ENCODE results near the gene DNAH8.
"Not testable (repeated sequence)": the region's sequence is repeated elsewhere in the genome, so short reads cannot be mapped to it uniquely, and the experiment has no call there.

Gene DNAH8

DNA sequence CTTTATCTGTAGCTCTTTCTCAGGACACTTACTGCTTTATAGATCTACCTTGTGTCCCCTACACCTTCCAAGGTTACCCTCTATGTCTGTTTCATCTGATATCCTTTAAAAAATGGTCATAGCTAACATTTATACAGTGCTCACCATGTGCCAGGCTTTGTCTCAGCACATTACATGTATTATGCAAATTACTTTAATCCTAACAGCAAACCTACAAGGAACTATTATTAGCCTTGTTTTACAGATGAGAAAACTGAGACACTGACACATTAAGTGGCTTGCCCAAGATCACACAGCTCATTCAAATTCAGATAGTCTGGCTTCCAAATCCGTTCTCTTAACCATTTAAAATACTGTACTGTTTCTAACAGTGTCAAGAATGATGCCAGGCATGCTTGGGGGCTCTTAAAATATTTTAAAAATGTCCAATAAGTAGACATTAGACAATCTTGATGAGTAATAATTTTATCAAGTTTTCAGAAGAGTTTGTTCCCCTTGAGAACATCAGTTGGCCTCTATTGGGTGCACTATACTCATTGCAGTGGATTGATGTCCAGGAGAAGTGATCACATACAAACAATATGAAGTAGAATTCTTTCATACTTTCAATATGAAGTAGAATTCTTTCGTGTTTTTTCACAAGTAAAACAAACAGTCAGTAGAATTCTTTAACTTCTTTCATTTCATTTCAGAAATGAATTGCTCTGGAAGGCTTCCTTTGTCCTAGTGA lies 69.6 kb downstream of the DNAH8 start:
- Histone ChIP-seq H3K4me1 (ENCODE audit: control insufficient read depth in 1 of 2, insufficient read depth in 2 of 2, low read length in 2 of 2) (no peaks in the 10 kb centered on the region), H3K4me3 (ENCODE audit: low read depth in 1 of 2, low read length in 2 of 2) (no peak overlapping the region), H3K36me3 (ENCODE audit: control insufficient read depth in 1 of 2, insufficient read depth in 2 of 2, low read length in 2 of 2) (no peaks in the 10 kb centered on the region)

GRCh38 chr6:38786486-38786885 lies 71.4 kb downstream of the DNAH8 start:
- Histone ChIP-seq H3K27ac (ENCODE audit: low read length) (no peak overlapping the region), H3K4me3 (ENCODE audit: low read depth in 1 of 2, low read length in 2 of 2) (no peak overlapping the region), H3K36me3 (ENCODE audit: control insufficient read depth in 1 of 2, insufficient read depth in 2 of 2, low read length in 2 of 2) (no peaks in the 10 kb centered on the region), H3K4me1 (ENCODE audit: control insufficient read depth in 1 of 2, insufficient read depth in 2 of 2, low read length in 2 of 2) (no peaks in the 10 kb centered on the region), H3K27me3 (ENCODE audit: low read depth, low read length) (no peaks in the 10 kb centered on the region), H3K9me3 (ENCODE audit: control insufficient read depth in 1 of 2, low read length in 2 of 2) (no peaks in the 10 kb centered on the region)

More for the DNA sequence above, 69.6 kb downstream of the DNAH8 start:
- Histone ChIP-seq H3K9me3 (ENCODE audit: control insufficient read depth in 1 of 2, low read length in 2 of 2) (no peaks in the 10 kb centered on the region), H3K27me3 (ENCODE audit: low read depth, low read length) (no peaks in the 10 kb centered on the region), H3K27ac (ENCODE audit: low read length) (no peak overlapping the region)

- no peak overlapping the region for H3K4me3 ChIP-seq (ENCODE audit: low read depth in 1 of 2, low read length in 2 of 2)
- no peaks in the 10 kb centered on the region for H3K27me3 ChIP-seq (ENCODE audit: low read depth, low read length)
- no peaks in the 10 kb centered on the region for H3K36me3 ChIP-seq (ENCODE audit: control insufficient read depth in 1 of 2, insufficient read depth in 2 of 2, low read length in 2 of 2)
- H3K9me3 ChIP-seq (ENCODE audit: control insufficient read depth in 1 of 2, low read length in 2 of 2): no peaks in the 10 kb centered on the region
- no peaks in the 10 kb centered on the region for H3K4me1 ChIP-seq (ENCODE audit: control insufficient read depth in 1 of 2, insufficient read depth in 2 of 2, low read length in 2 of 2)
- H3K27ac ChIP-seq (ENCODE audit: low read length): no peak overlapping the region
Observed at GRCh38 chr6:38789256-38789655, 74.1 kb downstream of the DNAH8 start.

GRCh38 chr6:38792356-38792755 lies 77.2 kb downstream of the DNAH8 start:
- Histone ChIP-seq H3K36me3 (ENCODE audit: control insufficient read depth in 1 of 2, insufficient read depth in 2 of 2, low read length in 2 of 2) (no peaks in the 10 kb centered on the region), H3K27ac (ENCODE audit: low read length) (no peak overlapping the region), H3K4me3 (ENCODE audit: low read depth in 1 of 2, low read length in 2 of 2) (no peak overlapping the region), H3K9me3 (ENCODE audit: control insufficient read depth in 1 of 2, low read length in 2 of 2) (no peaks in the 10 kb centered on the region), H3K4me1 (ENCODE audit: control insufficient read depth in 1 of 2, insufficient read depth in 2 of 2, low read length in 2 of 2) (no peaks in the 10 kb centered on the region), H3K27me3 (ENCODE audit: low read depth, low read length) (no peaks in the 10 kb centered on the region)

GRCh38 chr6:38794682-38795081 lies 79.6 kb downstream of the DNAH8 start:
- Histone ChIP-seq H3K27ac (ENCODE audit: low read length) (no peak overlapping the region), H3K4me3 (ENCODE audit: low read depth in 1 of 2, low read length in 2 of 2) (no peak overlapping the region), H3K27me3 (ENCODE audit: low read depth, low read length) (no peaks in the 10 kb centered on the region), H3K9me3 (ENCODE audit: control insufficient read depth in 1 of 2, low read length in 2 of 2) (no peaks in the 10 kb centered on the region), H3K4me1 (ENCODE audit: control insufficient read depth in 1 of 2, insufficient read depth in 2 of 2, low read length in 2 of 2) (no peaks in the 10 kb centered on the region), H3K36me3 (ENCODE audit: control insufficient read depth in 1 of 2, insufficient read depth in 2 of 2, low read length in 2 of 2) (no peaks in the 10 kb centered on the region)

DNA sequence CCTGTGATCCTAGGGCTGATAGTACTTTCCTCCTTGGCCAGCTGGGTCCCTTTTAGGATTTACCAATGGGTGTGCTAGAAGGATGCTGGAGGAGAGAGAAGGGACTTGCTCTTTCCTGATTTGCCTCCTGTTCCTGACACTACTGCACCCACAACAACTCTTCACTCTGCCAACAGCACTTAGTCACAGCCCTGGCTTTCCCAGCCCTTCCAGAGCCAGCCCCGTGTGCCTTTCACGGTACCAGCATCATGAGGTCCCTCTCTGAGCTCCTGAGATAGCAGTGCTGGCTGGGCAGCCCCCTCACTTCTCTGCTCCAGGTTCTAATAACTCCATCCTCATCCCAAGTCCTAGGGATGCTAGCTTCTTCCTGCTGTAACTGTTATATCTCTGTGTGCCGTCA lies 80.9 kb downstream of the DNAH8 start:
- Histone ChIP-seq H3K27ac (ENCODE audit: low read length) (no peak overlapping the region), H3K9me3 (ENCODE audit: control insufficient read depth in 1 of 2, low read length in 2 of 2) (no peaks in the 10 kb centered on the region), H3K27me3 (ENCODE audit: low read depth, low read length) (no peaks in the 10 kb centered on the region), H3K4me3 (ENCODE audit: low read depth in 1 of 2, low read length in 2 of 2) (no peak overlapping the region), H3K4me1 (ENCODE audit: control insufficient read depth in 1 of 2, insufficient read depth in 2 of 2, low read length in 2 of 2) (no peaks in the 10 kb centered on the region), H3K36me3 (ENCODE audit: control insufficient read depth in 1 of 2, insufficient read depth in 2 of 2, low read length in 2 of 2) (no peaks in the 10 kb centered on the region)

DNA sequence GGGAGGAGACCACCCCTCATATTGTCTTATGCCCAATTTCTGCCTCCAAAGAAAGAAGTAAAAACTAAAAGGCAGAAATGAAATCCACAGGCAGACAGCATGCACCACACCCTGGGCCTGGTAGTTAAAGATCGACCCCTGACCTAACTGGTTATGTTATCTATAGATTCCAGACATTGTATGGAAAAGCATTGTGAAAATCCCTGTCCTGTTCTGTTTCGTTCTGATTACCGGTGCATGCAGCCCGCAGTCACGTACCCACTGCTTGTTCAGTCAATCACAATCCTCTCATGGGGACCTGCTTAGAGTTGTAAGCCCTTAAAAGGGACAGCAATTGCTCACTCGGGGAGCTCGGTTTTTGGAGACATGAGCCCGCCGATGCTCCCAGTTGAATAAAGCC lies 81.3 kb downstream of the DNAH8 start:
- H3K4me1 ChIP-seq (ENCODE audit: control insufficient read depth in 1 of 2, insufficient read depth in 2 of 2, low read length in 2 of 2); H3K27me3 ChIP-seq (ENCODE audit: low read depth, low read length); H3K9me3 ChIP-seq (ENCODE audit: control insufficient read depth in 1 of 2, low read length in 2 of 2); H3K36me3 ChIP-seq (ENCODE audit: control insufficient read depth in 1 of 2, insufficient read depth in 2 of 2, low read length in 2 of 2); H3K4me3 ChIP-seq (ENCODE audit: low read depth in 1 of 2, low read length in 2 of 2); H3K27ac ChIP-seq (ENCODE audit: low read length): not testable (repeated sequence)

GRCh38 chr6:38796850-38797249 lies 81.7 kb downstream of the DNAH8 start:
- Histone ChIP-seq H3K27ac (ENCODE audit: low read length) (no peak overlapping the region), H3K36me3 (ENCODE audit: control insufficient read depth in 1 of 2, insufficient read depth in 2 of 2, low read length in 2 of 2) (no peaks in the 10 kb centered on the region)

GRCh38 chr6:38797391-38797790 lies 82.3 kb downstream of the DNAH8 start:
- H3K4me1 ChIP-seq (ENCODE audit: control insufficient read depth in 1 of 2, insufficient read depth in 2 of 2, low read length in 2 of 2): no peaks in the 10 kb centered on the region
- no peaks in the 10 kb centered on the region for H3K36me3 ChIP-seq (ENCODE audit: control insufficient read depth in 1 of 2, insufficient read depth in 2 of 2, low read length in 2 of 2)
- H3K27me3 ChIP-seq (ENCODE audit: low read depth, low read length): no peaks in the 10 kb centered on the region
- H3K27ac ChIP-seq (ENCODE audit: low read length): no peak overlapping the region
- no peak overlapping the region for H3K4me3 ChIP-seq (ENCODE audit: low read depth in 1 of 2, low read length in 2 of 2)
- H3K9me3 ChIP-seq (ENCODE audit: control insufficient read depth in 1 of 2, low read length in 2 of 2): no peaks in the 10 kb centered on the region

More at GRCh38 chr6:38796850-38797249, 81.7 kb downstream of the DNAH8 start:
- Histone ChIP-seq H3K9me3 (ENCODE audit: control insufficient read depth in 1 of 2, low read length in 2 of 2) (no peaks in the 10 kb centered on the region), H3K4me1 (ENCODE audit: control insufficient read depth in 1 of 2, insufficient read depth in 2 of 2, low read length in 2 of 2) (no peaks in the 10 kb centered on the region), H3K4me3 (ENCODE audit: low read depth in 1 of 2, low read length in 2 of 2) (no peak overlapping the region), H3K27me3 (ENCODE audit: low read depth, low read length) (no peaks in the 10 kb centered on the region)

DNA sequence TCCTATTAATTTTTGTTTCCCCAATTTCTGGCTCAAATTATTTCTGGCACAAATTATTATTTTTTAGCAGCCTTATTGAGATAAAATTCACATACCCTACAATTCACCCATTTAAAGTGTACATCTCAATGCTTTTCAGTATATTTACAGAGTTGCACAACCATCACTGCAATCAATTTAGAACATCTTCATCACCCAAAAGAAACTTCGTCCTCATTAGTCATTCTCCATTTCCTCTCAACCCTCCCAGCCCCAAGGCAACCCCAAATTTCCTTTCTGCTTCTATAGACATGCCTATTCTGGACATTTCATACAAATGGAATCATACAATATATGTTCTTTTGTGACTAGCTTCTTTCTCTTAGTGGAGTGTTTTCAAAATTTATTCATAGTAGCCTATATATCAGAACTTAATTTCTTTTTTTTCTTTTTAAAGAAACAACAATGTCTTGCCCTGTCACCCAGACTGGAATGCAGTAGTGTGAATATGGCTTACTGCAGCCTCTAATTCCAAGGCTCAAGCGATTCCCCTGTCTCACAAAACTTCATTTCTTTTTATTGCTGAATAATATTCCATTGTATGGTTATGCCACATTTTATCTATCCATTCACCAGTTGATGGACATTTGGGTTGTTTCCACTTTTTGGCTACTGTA lies 84.5 kb downstream of the DNAH8 start:
- Histone ChIP-seq H3K27me3 (ENCODE audit: low read depth, low read length) (no peaks in the 10 kb centered on the region), H3K36me3 (ENCODE audit: control insufficient read depth in 1 of 2, insufficient read depth in 2 of 2, low read length in 2 of 2) (no peaks in the 10 kb centered on the region), H3K4me1 (ENCODE audit: control insufficient read depth in 1 of 2, insufficient read depth in 2 of 2, low read length in 2 of 2) (no peaks in the 10 kb centered on the region), H3K9me3 (ENCODE audit: control insufficient read depth in 1 of 2, low read length in 2 of 2) (no peaks in the 10 kb centered on the region), H3K4me3 (ENCODE audit: low read depth in 1 of 2, low read length in 2 of 2) (no peak overlapping the region), H3K27ac (ENCODE audit: low read length) (no peak overlapping the region)

DNA sequence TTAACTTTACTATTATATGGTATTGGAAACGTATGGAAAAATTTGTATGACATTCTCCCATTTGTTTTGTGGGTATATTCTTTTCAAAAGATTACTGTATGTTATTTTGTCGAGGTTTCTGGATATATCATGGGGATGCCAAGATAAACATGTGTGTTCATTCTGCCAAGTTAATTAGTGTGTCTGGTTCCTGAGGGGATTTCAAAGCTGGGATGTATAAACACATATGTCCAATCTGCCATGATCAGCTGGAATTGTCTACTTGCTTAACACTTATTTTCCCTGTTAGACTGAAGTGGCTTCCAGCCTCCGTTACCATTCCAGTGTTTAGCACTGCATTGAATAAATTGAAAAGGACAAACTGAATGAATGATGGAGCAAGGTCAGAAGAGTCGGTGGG lies 86.2 kb downstream of the DNAH8 start:
- H3K9me3 ChIP-seq (ENCODE audit: control insufficient read depth in 1 of 2, low read length in 2 of 2): no peaks in the 10 kb centered on the region
- no peaks in the 10 kb centered on the region for H3K4me1 ChIP-seq (ENCODE audit: control insufficient read depth in 1 of 2, insufficient read depth in 2 of 2, low read length in 2 of 2)
- no peaks in the 10 kb centered on the region for H3K27me3 ChIP-seq (ENCODE audit: low read depth, low read length)
- no peaks in the 10 kb centered on the region for H3K36me3 ChIP-seq (ENCODE audit: control insufficient read depth in 1 of 2, insufficient read depth in 2 of 2, low read length in 2 of 2)
- H3K27ac ChIP-seq (ENCODE audit: low read length): no peak overlapping the region
- H3K4me3 ChIP-seq (ENCODE audit: low read depth in 1 of 2, low read length in 2 of 2): no peak overlapping the region

GRCh38 chr6:38802497-38802896 lies 87.4 kb downstream of the DNAH8 start:
- Histone ChIP-seq H3K36me3 (ENCODE audit: control insufficient read depth in 1 of 2, insufficient read depth in 2 of 2, low read length in 2 of 2) (no peaks in the 10 kb centered on the region), H3K4me1 (ENCODE audit: control insufficient read depth in 1 of 2, insufficient read depth in 2 of 2, low read length in 2 of 2) (no peaks in the 10 kb centered on the region), H3K4me3 (ENCODE audit: low read depth in 1 of 2, low read length in 2 of 2) (no peak overlapping the region), H3K27ac (ENCODE audit: low read length) (no peak overlapping the region), H3K27me3 (ENCODE audit: low read depth, low read length) (no peaks in the 10 kb centered on the region), H3K9me3 (ENCODE audit: control insufficient read depth in 1 of 2, low read length in 2 of 2) (no peaks in the 10 kb centered on the region)

Data from muscle layer of duodenum (tissue), 2 donors.